Femur (tissue), 1 donor: Measurements from ENCODE around the gene ELMO1.

Experiments used
- DNase-seq: peaks from one replicate; pipeline ENCODE4 v3.0.0-alpha.2; 2017

Gene ELMO1

GRCh38 chr7:37364856-37365255 lies 83.8 kb downstream of the ELMO1 start:
- no peak for DNase-seq

GRCh38 chr7:37363536-37364491 lies 84.8 kb downstream of the ELMO1 start:
- DNase-seq = no peak

- DNase-seq = no peak
Observed at GRCh38 chr7:37362802-37363201, 85.9 kb downstream of the ELMO1 start.

GRCh38 chr7:37360484-37360883 lies 88.2 kb downstream of the ELMO1 start:
- no peak for DNase-seq

- peak; percentile 32 for DNase-seq
Observed at GRCh38 chr7:37359662-37360444, 88.8 kb downstream of the ELMO1 start.

- DNase-seq = no peak
Observed at GRCh38 chr7:37359180-37359579, 89.5 kb downstream of the ELMO1 start.

GRCh38 chr7:37357637-37357996 lies 91.0 kb downstream of the ELMO1 start:
- DNase-seq = no peak

GRCh38 chr7:37356911-37357636 lies 91.6 kb downstream of the ELMO1 start:
- DNase-seq = no peak

- peak; percentile 85 for DNase-seq
Observed at GRCh38 chr7:37354656-37355131, 94.0 kb downstream of the ELMO1 start.

GRCh38 chr7:37353949-37354655 lies 94.6 kb downstream of the ELMO1 start:
- DNase-seq = no peak

- DNase-seq = peak; percentile 43
Observed at GRCh38 chr7:37352974-37353948, 95.4 kb downstream of the ELMO1 start.

- peak; percentile 48 for DNase-seq
Observed at GRCh38 chr7:37352251-37352880, 96.3 kb downstream of the ELMO1 start.

GRCh38 chr7:37351716-37352115 lies 96.9 kb downstream of the ELMO1 start:
- no peak for DNase-seq

GRCh38 chr7:37349979-37350590 lies 98.6 kb downstream of the ELMO1 start:
- DNase-seq = peak; percentile 43

- no peak for DNase-seq
Observed at GRCh38 chr7:37348982-37349381, 99.7 kb downstream of the ELMO1 start.

GRCh38 chr7:37346761-37347160 lies 101.9 kb downstream of the ELMO1 start:
- DNase-seq = no peak

GRCh38 chr7:37344886-37345579 lies 103.6 kb downstream of the ELMO1 start:
- no peak for DNase-seq

GRCh38 chr7:37342688-37343471 lies 105.8 kb downstream of the ELMO1 start:
- DNase-seq = peak; percentile 30
